ENCODE measurements around the gene TTC27. TPM values are rescaled to one million over a fixed set of nuclear protein-coding genes. Genes with fewer than 3 reads are reported as not detected.
"Not testable (repeated sequence)": the region's sequence is repeated elsewhere in the genome, so short reads cannot be mapped to it uniquely, and the experiment has no call there.

Gene TTC27
- total RNA-seq, 2 donors from 2014 or later, result 7.9 to 12.3 TPM

- ATAC-seq, result no peak
- intact Hi-C loops (cut with DNase I), result no loop called here
Observed at GRCh38 chr2:32745191-32745590, 117.3 kb downstream of the TTC27 start.

GRCh38 chr2:32745675-32746074 lies 117.8 kb downstream of the TTC27 start:
- intact Hi-C loops (cut with DNase I), result no loop called here
- ATAC-seq (no peak), DNase-seq (no peak)

More at GRCh38 chr2:32745191-32745590, 117.3 kb downstream of the TTC27 start:
- DNase-seq, result no peak

GRCh38 chr2:32746669-32747068 lies 118.8 kb downstream of the TTC27 start:
- intact Hi-C loops (cut with DNase I), result no loop called here
- ATAC-seq, result peak in 1 of 2 donors; percentile 58
- no peak for DNase-seq

- DNase-seq, result no peak
Observed at GRCh38 chr2:32748158-32748557, 120.3 kb downstream of the TTC27 start.

GRCh38 chr2:32750880-32751279 lies 123.0 kb downstream of the TTC27 start:
- intact Hi-C loops (cut with DNase I), result no loop called here
- DNase-seq (no peak), ATAC-seq (no peak)

More at GRCh38 chr2:32748158-32748557, 120.3 kb downstream of the TTC27 start:
- ATAC-seq, result no peak
- intact Hi-C loops (cut with DNase I), result no loop called here

- DNase-seq (no peak), ATAC-seq (peak in 1 of 2 donors; percentile 30)
- intact Hi-C loops (cut with DNase I), result no loop called here
Observed at GRCh38 chr2:32752205-32752604, 124.4 kb downstream of the TTC27 start.

GRCh38 chr2:32752952-32753351 lies 125.1 kb downstream of the TTC27 start:
- intact Hi-C loops (cut with DNase I), result no loop called here
- ATAC-seq (no peak), DNase-seq (no peak)

GRCh38 chr2:32754676-32755075 lies 126.8 kb downstream of the TTC27 start:
- ATAC-seq; DNase-seq; intact Hi-C loops (cut with DNase I): not testable (repeated sequence)

GRCh38 chr2:32755666-32756065 lies 127.8 kb downstream of the TTC27 start:
- ATAC-seq (no peak), DNase-seq (no peak)
- intact Hi-C loops (cut with DNase I), result no loop called here

- ATAC-seq (no peak), DNase-seq (no peak)
Observed at GRCh38 chr2:32756074-32756727, 128.4 kb downstream of the TTC27 start.

GRCh38 chr2:32758232-32758631 lies 130.4 kb downstream of the TTC27 start:
- no peak for DNase-seq
- intact Hi-C loops (cut with DNase I), result no loop called here
- peak; percentile 23 to 48 for ATAC-seq

More at GRCh38 chr2:32756074-32756727, 128.4 kb downstream of the TTC27 start:
- intact Hi-C loops (cut with DNase I), result no loop called here

GRCh38 chr2:32760628-32761027 lies 132.8 kb downstream of the TTC27 start:
- no peak for ATAC-seq
- no peak for DNase-seq
- intact Hi-C loops (cut with DNase I), result no loop called here

- ATAC-seq (no peak), DNase-seq (no peak)
- intact Hi-C loops (cut with DNase I), result no loop called here
Observed at GRCh38 chr2:32768387-32769174, 140.7 kb downstream of the TTC27 start.

- DNase-seq (no peak), ATAC-seq (no peak)
- intact Hi-C loops (cut with DNase I), result loop anchor here (5.0 to 10.0 kb wide), 6 partner anchors 177 to 814 kb away; partner anchors contain the start of gene LTBP1 (in 2 of the 2)
Observed at GRCh38 chr2:32770360-32770759, 142.5 kb downstream of the TTC27 start.

- ATAC-seq, result peak; percentile 72 to 75
- intact Hi-C loops (cut with DNase I), result loop anchor here (2.0 to 10.0 kb wide), 7 partner anchors 174 to 812 kb away; partner anchors contain the start of gene LTBP1 (in 2 of the 2)
- DNase-seq, result no peak
Observed at GRCh38 chr2:32772638-32773447, 145.0 kb downstream of the TTC27 start.

GRCh38 chr2:32773448-32773808 lies 145.6 kb downstream of the TTC27 start:
- DNase-seq (no peak), ATAC-seq (peak; percentile 62 to 75)
- intact Hi-C loops (cut with DNase I), result loop anchor here (2.0 to 10.0 kb wide), 7 partner anchors 174 to 811 kb away; partner anchors contain the start of gene LTBP1 (in 2 of the 2)

GRCh38 chr2:32775954-32776353 lies 148.1 kb downstream of the TTC27 start:
- DNase-seq (no peak), ATAC-seq (no peak)
- intact Hi-C loops (cut with DNase I), result loop anchor here (10.0 kb wide), 4 partner anchors 249 to 809 kb away; no protein-coding TSS in a partner anchor

GRCh38 chr2:32777714-32778113 lies 149.9 kb downstream of the TTC27 start:
- DNase-seq (no peak), ATAC-seq (no peak)
- intact Hi-C loops (cut with DNase I), result loop anchor here (10.0 kb wide), 4 partner anchors 247 to 807 kb away; no protein-coding TSS in a partner anchor

GRCh38 chr2:32780961-32781360 lies 153.1 kb downstream of the TTC27 start:
- intact Hi-C loops (cut with DNase I), result no loop called here
- DNase-seq (no peak), ATAC-seq (no peak)

All from left cardiac atrium (tissue), 4 donors.